H1 (cell line): ENCODE results near the gene CELF2. TPM values are rescaled to one million over a fixed set of nuclear protein-coding genes. Genes with fewer than 3 reads are reported as not detected.

Experiments
- CTCF ChIA-PET: fragments of 300-600 bp; sonication (Branson Sonifier 250); formaldehyde crosslinking; loops from one replicate; lab custom pipeline; 2021; ENCODE audit not compliant: partially characterized antibody; lab: Charles Lee
- POLR2A ChIA-PET: fragments of 300-600 bp; sonication (Branson Sonifier 250); formaldehyde crosslinking; loops from one replicate; lab custom pipeline; 2021; ENCODE audit warnings: inconsistent platforms; ENCODE audit not compliant: partially characterized antibody; lab: Charles Lee
- DNase-seq, 2 experiments: peaks; one replicate each; pipeline versions ENCODE4 v3.0.0 to v3.0.0-alpha.2; 2010 to 2022; ENCODE audit warnings: low spot score in 2 of 2, low read depth in 1 of 2, mixed read lengths in 1 of 2
- FAIRE-seq: peaks from 2 replicates; lab custom pipeline; 2011; peaks lifted over from hg19 to GRCh38; lab: Jason Lieb, UNC
- H2AFZ ChIP-seq: 2 replicates; pipeline ENCODE4 v1.8.1; 2012; ENCODE audit warnings: low read length, inconsistent platforms
- H2AK5ac ChIP-seq: 2 replicates; pipeline ENCODE4 v1.6.1; 2013; ENCODE audit warnings: low read depth, low read length
- H2BK120ac ChIP-seq: replicated peaks from 2 replicates; pipeline ENCODE3; 2013; ENCODE audit warnings: low read depth, low read length, inconsistent platforms
- H2BK12ac ChIP-seq: 2 replicates; pipeline ENCODE4 v1.6.1; 2013; ENCODE audit warnings: low read depth, low read length
- H2BK15ac ChIP-seq: 2 replicates; pipeline ENCODE4 v1.6.1; 2013; ENCODE audit warnings: low read length
- H2BK20ac ChIP-seq: 2 replicates; pipeline ENCODE4 v1.6.1; 2013; ENCODE audit warnings: low read length
- H2BK5ac ChIP-seq: 2 replicates; pipeline ENCODE4 v1.6.1; 2013; ENCODE audit warnings: low read depth, low read length
- H3K14ac ChIP-seq: 2 replicates; pipeline ENCODE4 v1.6.1; 2013; ENCODE audit warnings: inconsistent platforms; ENCODE audit not compliant: insufficient read length
- H3K18ac ChIP-seq: 2 replicates; pipeline ENCODE4 v1.6.1; 2013; ENCODE audit warnings: low read length; ENCODE audit errors: extremely low read depth
- H3K23ac ChIP-seq: 2 replicates; pipeline ENCODE4 v1.6.1; 2013; ENCODE audit warnings: inconsistent platforms; ENCODE audit not compliant: insufficient read length
- H3K23me2 ChIP-seq: 2 replicates; pipeline ENCODE4 v1.6.1; 2013; ENCODE audit warnings: low read depth, low read length
- H3K27ac ChIP-seq: 2 replicates; pipeline ENCODE4 v1.6.1; 2011; ENCODE audit warnings: low read depth, low read length, inconsistent platforms
- H3K27me3 ChIP-seq, 4 experiments: replicated peaks in 1 of 4; 1 replicate in 1 of 4; 2 replicates in 3 of 4; pipeline versions ENCODE4 v1.6.1 to v1.8.1; 2011 to 2013; ENCODE audit warnings: low read length in 3 of 4, mild to moderate bottlenecking in 3 of 4, inconsistent platforms in 2 of 4, mixed read lengths in 2 of 4, moderate library complexity in 1 of 4; ENCODE audit not compliant: control insufficient read depth in 3 of 4, insufficient read depth in 3 of 4; ENCODE audit errors: extremely low read depth in 1 of 4
- H3K36me3 ChIP-seq, 4 experiments: 2 replicates each; pipeline versions ENCODE4 v1.6.1 to v1.8.1; 2011 to 2013; ENCODE audit warnings: mild to moderate bottlenecking in 4 of 4, low read length in 3 of 4, moderate library complexity in 2 of 4, control low read depth in 1 of 4, inconsistent platforms in 1 of 4; ENCODE audit not compliant: insufficient read depth in 4 of 4, control insufficient read depth in 2 of 4
- H3K4ac ChIP-seq: replicated peaks from 2 replicates; pipeline ENCODE3; 2013; ENCODE audit warnings: low read length, low read depth, mixed read lengths, inconsistent platforms; ENCODE audit not compliant: insufficient read length
- H3K4me1 ChIP-seq, 4 experiments: replicated peaks in 1 of 4; 1 replicate in 1 of 4; 2 replicates in 3 of 4; pipeline versions ENCODE4 v1.6.1 to v1.8.1; 2011 to 2013; ENCODE audit warnings: low read length in 3 of 4, inconsistent platforms in 2 of 4, mixed read lengths in 1 of 4; ENCODE audit not compliant: insufficient read depth in 4 of 4, control insufficient read depth in 3 of 4
- H3K4me2 ChIP-seq, 2 experiments: 2 replicates each; pipeline versions ENCODE4 v1.6.1 to v1.8.1; 2011 to 2013; ENCODE audit warnings: low read depth in 2 of 2, low read length in 2 of 2, control low read depth in 1 of 2, inconsistent platforms in 1 of 2, mild to moderate bottlenecking in 1 of 2; ENCODE audit not compliant: insufficient read depth in 1 of 2
- H3K4me3 ChIP-seq, 4 experiments: fragments of 200-600, 300-600 bp in 1 of 4; sonication (generic), shearing (Covaris generic), sonication (Bioruptor Twin) in 1 of 4; 2 replicates each; pipeline versions ENCODE4 v1.5.1 to v1.8.1; 2011 to 2016; ENCODE audit warnings: low read length in 4 of 4, low read depth in 3 of 4, control low read depth in 2 of 4, inconsistent platforms in 2 of 4, mild to moderate bottlenecking in 2 of 4, mixed read lengths in 1 of 4, moderate library complexity in 1 of 4; ENCODE audit not compliant: insufficient read depth in 2 of 4; ENCODE audit errors: extremely low read depth in 1 of 4
- H3K56ac ChIP-seq: replicated peaks from 2 replicates; pipeline ENCODE3; 2013; ENCODE audit warnings: low read depth, mild to moderate bottlenecking, mixed read lengths, low read length, inconsistent platforms; ENCODE audit not compliant: insufficient read length
- H3K79me1 ChIP-seq: 2 replicates; pipeline ENCODE4 v1.6.1; 2013; ENCODE audit warnings: low read depth, low read length, control low read depth
- H3K79me2 ChIP-seq, 2 experiments: 2 replicates each; pipeline versions ENCODE4 v1.6.1 to v1.8.1; 2012 to 2013; ENCODE audit warnings: low read length in 2 of 2, mild to moderate bottlenecking in 2 of 2, inconsistent platforms in 1 of 2; ENCODE audit not compliant: insufficient read depth in 2 of 2, control insufficient read depth in 1 of 2
- H3K9ac ChIP-seq, 4 experiments: replicated peaks in 1 of 4; 1 replicate in 1 of 4; 2 replicates in 3 of 4; pipeline versions ENCODE4 v1.6.1 to v1.8.1; 2011 to 2013; ENCODE audit warnings: low read depth in 3 of 4, low read length in 3 of 4, control low read depth in 2 of 4, mild to moderate bottlenecking in 2 of 4, moderate library complexity in 2 of 4, inconsistent platforms in 1 of 4; ENCODE audit errors: extremely low read depth in 1 of 4
- H3K9me3 ChIP-seq, 2 experiments: 2 replicates each; pipeline versions ENCODE4 v1.6.1 to v1.8.1; 2012 to 2013; ENCODE audit warnings: mild to moderate bottlenecking in 2 of 2, moderate library complexity in 2 of 2, control low read depth in 1 of 2, inconsistent platforms in 1 of 2, low read depth in 1 of 2, low read length in 1 of 2, mixed read lengths in 1 of 2; ENCODE audit not compliant: insufficient read depth in 2 of 2
- H4K20me1 ChIP-seq, 2 experiments: replicated peaks in 1 of 2; 2 replicates each; pipeline versions ENCODE3 to v1.8.1; 2011 to 2013; ENCODE audit warnings: inconsistent platforms in 2 of 2, low read length in 2 of 2, mild to moderate bottlenecking in 1 of 2; ENCODE audit not compliant: insufficient read depth in 2 of 2, control insufficient read depth in 1 of 2
- H4K5ac ChIP-seq: 2 replicates; pipeline ENCODE4 v1.6.1; 2013; ENCODE audit warnings: low read length, low read depth, mixed read lengths, inconsistent platforms; ENCODE audit not compliant: insufficient read length
- H4K8ac ChIP-seq: 2 replicates; pipeline ENCODE4 v1.8.0; 2013; ENCODE audit warnings: mild to moderate bottlenecking, moderate library complexity, low read length, inconsistent platforms; ENCODE audit not compliant: insufficient read depth; ENCODE audit errors: extremely low read depth
- H4K91ac ChIP-seq: replicated peaks from 2 replicates; pipeline ENCODE3; 2013; ENCODE audit warnings: low read length, mixed read lengths, inconsistent platforms; ENCODE audit not compliant: insufficient read length
- CHD2 ChIP-seq: IDR thresholded peaks from 2 replicates; pipeline ENCODE4 v1.6.1; 2012; ENCODE audit warnings: low read length, improper control_type of control experiment
- WGBS, 2 experiments: shearing (Covaris generic) in 1 of 2; methylation state at CpG; one replicate each; pipeline versions ENCODE4 v1.1.6 to v1.1.7; 2013 to 2015; ENCODE audit warnings: low lambda C conversion rate in 2 of 2, mixed read lengths in 2 of 2, inconsistent platforms in 1 of 2, low coverage in 1 of 2, missing lambda C conversion rate in 1 of 2; ENCODE audit not compliant: insufficient replicate concordance in 2 of 2, insufficient coverage in 1 of 2, insufficient read length in 1 of 2; ENCODE audit errors: extremely low coverage in 1 of 2, missing lambda C conversion rate in 1 of 2; 5-methylcytosine and 5-hydroxymethylcytosine counted together
- polyA plus RNA-seq, 7 experiments: library from polyadenylated mRNA; depleted of rRNA in 3 of 7; stranded (reverse) in 5 of 7; unstranded in 2 of 7; fragments of >200 nt in 5 of 7; fragments of 200-250 nt in 2 of 7; gene quantifications; 1 replicate in 5 of 7; 2 replicates in 1 of 7; 4 replicates in 1 of 7; pipeline versions ENCODE4 v1.2.1 to v1.2.3, GENCODE V29; 2011 to 2013; ENCODE audit warnings: missing spikeins in 2 of 7, mixed read lengths in 2 of 7
- total RNA-seq: library from RNA; stranded (reverse); fragmentation: NEBNext Ultra II Directional; extraction: Animal tissue kit (Norgen Biotek cat#: 25700); gene quantifications from 2 replicates; pipeline ENCODE4 v1.2.1, GENCODE V29; 2021
- TF ChIP-seq, protein P1 (sequence below): IDR thresholded peaks from 2 replicates; pipeline ENCODE4 v1.6.1; 2012; ENCODE audit warnings: low read length, inconsistent platforms
- TF ChIP-seq, protein P2 (sequence below): IDR thresholded peaks from 2 replicates; pipeline ENCODE4 v1.6.1; 2011; ENCODE audit warnings: low read depth, mild to moderate bottlenecking, low read length; ENCODE audit not compliant: insufficient read depth

CELF2 gene
- total and polyA plus RNA-seq, 2 of the 8 experiments (the other 6 are each of a cell fraction or from before 2014, with no cell fraction given), result 18.3 to 22.7 TPM

DNA sequence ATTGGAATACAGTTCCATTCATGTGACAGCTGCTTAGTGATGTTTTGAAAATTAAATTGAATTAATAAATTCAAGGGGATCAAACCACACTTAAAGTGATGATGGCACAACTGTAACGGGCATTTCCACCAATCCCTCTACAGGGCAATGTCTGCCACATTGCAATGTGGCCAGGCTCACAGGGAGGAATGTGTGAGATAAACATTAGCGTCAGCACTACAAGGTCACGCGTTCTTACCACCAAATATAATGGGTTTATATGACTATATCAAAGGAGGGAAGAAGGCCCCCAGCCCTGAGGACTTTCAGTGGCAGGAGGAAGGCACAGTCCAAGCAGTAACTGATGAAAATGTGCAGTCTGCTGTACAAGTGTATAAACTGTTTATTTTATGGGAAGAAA, 31.1 kb upstream of the CELF2 start:
- no peak overlapping the region for H3K4ac ChIP-seq
- H3K14ac ChIP-seq, result no peak overlapping the region
- H3K4me3 ChIP-seq, result no peak overlapping the region
- H3K23me2 ChIP-seq, result no peaks in the 10 kb centered on the region
- no peak overlapping the region for H3K18ac ChIP-seq
- no peak overlapping the region for H4K91ac ChIP-seq
- no peaks in the 10 kb centered on the region for H4K20me1 ChIP-seq
- CTCF ChIA-PET, result no interaction called here
- no peak overlapping the region for H3K27ac ChIP-seq
- no peak overlapping the region for H2BK5ac ChIP-seq
- no peaks in the 10 kb centered on the region for H3K9me3 ChIP-seq
- no peak overlapping the region for H2AFZ ChIP-seq
- 93% methylated on average over 4 of the region's 4 CpGs; no CpG with 5 or more reads in 1 of the 2 experiments for WGBS, 2 experiments
- no peaks in the 10 kb centered on the region for H3K27me3 ChIP-seq
- H3K56ac ChIP-seq, result no peak overlapping the region
- no peaks in the 10 kb centered on the region for H3K79me2 ChIP-seq
- H3K23ac ChIP-seq, result no peak overlapping the region
- no peak overlapping the region for H4K5ac ChIP-seq
- TF ChIP-seq, protein P1, sequence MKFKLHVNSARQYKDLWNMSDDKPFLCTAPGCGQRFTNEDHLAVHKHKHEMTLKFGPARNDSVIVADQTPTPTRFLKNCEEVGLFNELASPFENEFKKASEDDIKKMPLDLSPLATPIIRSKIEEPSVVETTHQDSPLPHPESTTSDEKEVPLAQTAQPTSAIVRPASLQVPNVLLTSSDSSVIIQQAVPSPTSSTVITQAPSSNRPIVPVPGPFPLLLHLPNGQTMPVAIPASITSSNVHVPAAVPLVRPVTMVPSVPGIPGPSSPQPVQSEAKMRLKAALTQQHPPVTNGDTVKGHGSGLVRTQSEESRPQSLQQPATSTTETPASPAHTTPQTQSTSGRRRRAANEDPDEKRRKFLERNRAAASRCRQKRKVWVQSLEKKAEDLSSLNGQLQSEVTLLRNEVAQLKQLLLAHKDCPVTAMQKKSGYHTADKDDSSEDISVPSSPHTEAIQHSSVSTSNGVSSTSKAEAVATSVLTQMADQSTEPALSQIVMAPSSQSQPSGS, result no peak
- TF ChIP-seq, protein P2, sequence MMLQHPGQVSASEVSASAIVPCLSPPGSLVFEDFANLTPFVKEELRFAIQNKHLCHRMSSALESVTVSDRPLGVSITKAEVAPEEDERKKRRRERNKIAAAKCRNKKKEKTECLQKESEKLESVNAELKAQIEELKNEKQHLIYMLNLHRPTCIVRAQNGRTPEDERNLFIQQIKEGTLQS, result no peak
- TF ChIP-seq CHD2, result no peak
- TF ChIP-seq, all 59 proteins: peak for 0
- no peak overlapping the region for H3K4me2 ChIP-seq
- POLR2A ChIA-PET, result interaction anchor here (0.6 to 0.8 kb wide), 2 partner anchors 29 to 31 kb away, joined by 3 read pairs; partner anchors contain the start of gene CELF2
- H4K8ac ChIP-seq, result no peak overlapping the region
- H2BK12ac ChIP-seq, result no peak overlapping the region
- H2BK20ac ChIP-seq, result no peak overlapping the region
- H3K9ac ChIP-seq, result no peak overlapping the region
- FAIRE-seq, result no peak
- H2BK120ac ChIP-seq, result no peak overlapping the region
- no peaks in the 10 kb centered on the region for H3K36me3 ChIP-seq
- H2AK5ac ChIP-seq, result no peak overlapping the region
- no peaks in the 10 kb centered on the region for H3K79me1 ChIP-seq
- no peak overlapping the region for H2BK15ac ChIP-seq
- peaks cover 0 to 4% (median 1%) of the 10 kb centered on the region in 4 experiments; a peak in 2 of 7 replicates for H3K4me1 ChIP-seq
- no peak for DNase-seq
